NCI-H2196 (cell line): Measurements from ENCODE around the gene IL21R.
"Not testable (repeated sequence)": the region's sequence is repeated elsewhere in the genome, so short reads cannot be mapped to it uniquely, and the experiment has no call there.

ENCODE experiments used
- DNase-seq: peaks from one replicate; lab custom pipeline; 2025; ENCODE audit not compliant: unreplicated experiment; lab: John Stamatoyannopoulos, UW

The IL21R gene

GRCh38 chr16:27441998-27442397 is 40.0 kb downstream of the IL21R start:
- no peak for DNase-seq

GRCh38 chr16:27444015-27444414 is 42.0 kb downstream of the IL21R start:
- no peak for DNase-seq

- no peak for DNase-seq
These were observed 42.5 kb downstream of the IL21R start for GRCh38 chr16:27444470-27444869.

GRCh38 chr16:27445502-27446175 is 43.7 kb downstream of the IL21R start:
- DNase-seq = no peak

- no peak for DNase-seq
These were observed 44.7 kb downstream of the IL21R start for GRCh38 chr16:27446721-27447120.

GRCh38 chr16:27447301-27447700 is 45.3 kb downstream of the IL21R start:
- DNase-seq = no peak

GRCh38 chr16:27448532-27449433 is 46.8 kb downstream of the IL21R start:
- peak; percentile 92 for DNase-seq

GRCh38 chr16:27449434-27450195 is 47.6 kb downstream of the IL21R start:
- no peak for DNase-seq

GRCh38 chr16:27450196-27450549 is 48.2 kb downstream of the IL21R start:
- no peak for DNase-seq

GRCh38 chr16:27452569-27453493 is 50.9 kb downstream of the IL21R start:
- no peak for DNase-seq

- DNase-seq = no peak
These were observed 51.5 kb downstream of the IL21R start for GRCh38 chr16:27453494-27453825.

GRCh38 chr16:27455700-27456099 is 53.7 kb downstream of the IL21R start:
- DNase-seq = no peak

- DNase-seq = not testable (repeated sequence)
These were observed 55.6 kb downstream of the IL21R start for GRCh38 chr16:27457605-27457900.

GRCh38 chr16:27458258-27458657 is 56.3 kb downstream of the IL21R start:
- no peak for DNase-seq

- DNase-seq = no peak
These were observed 57.2 kb downstream of the IL21R start for GRCh38 chr16:27458987-27459688.

GRCh38 chr16:27460213-27460612 is 58.2 kb downstream of the IL21R start:
- no peak for DNase-seq

- DNase-seq = no peak
These were observed 58.9 kb downstream of the IL21R start for GRCh38 chr16:27460663-27461482.

GRCh38 chr16:27461483-27462171 is 59.7 kb downstream of the IL21R start:
- peak; percentile 83 for DNase-seq
